ENCODE measurements around the gene SLC22A4.

The SLC22A4 gene

DNA sequence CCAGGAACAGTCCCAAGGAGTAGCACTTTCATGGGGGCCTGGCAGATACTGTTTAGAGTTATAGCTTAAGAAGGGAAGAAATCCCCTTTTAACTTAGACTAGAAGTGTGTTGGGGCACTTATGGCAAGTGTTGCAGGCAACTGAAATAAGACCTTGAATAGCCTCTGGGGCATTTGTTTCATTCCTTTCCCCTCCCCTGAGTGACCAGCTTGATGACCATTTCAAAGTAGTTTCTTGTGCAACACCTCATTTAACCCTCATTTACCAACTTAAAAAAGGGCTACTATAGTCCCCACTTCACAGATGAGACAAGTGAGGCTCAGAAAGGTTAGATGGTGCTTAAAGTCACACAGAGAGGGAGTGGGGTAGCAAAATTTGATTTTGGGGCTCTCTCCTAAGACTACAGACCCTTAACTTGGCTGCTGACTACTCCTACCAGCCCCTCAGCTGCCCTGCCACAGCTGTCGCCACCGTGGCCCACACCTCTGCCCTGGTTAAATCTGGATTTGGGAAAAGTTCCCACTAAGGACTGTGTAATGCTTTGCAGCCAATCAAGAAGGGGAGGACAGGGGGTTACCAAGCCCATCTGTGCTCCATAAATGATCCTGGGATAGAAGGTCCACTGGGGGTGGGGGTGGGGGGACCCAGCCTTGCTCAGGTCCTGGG is 31.2 kb upstream of the SLC22A4 start:
- no peak for DNase-seq (ENCODE audit: low read depth in 2 of 3, low spot score in 1 of 3)

DNA sequence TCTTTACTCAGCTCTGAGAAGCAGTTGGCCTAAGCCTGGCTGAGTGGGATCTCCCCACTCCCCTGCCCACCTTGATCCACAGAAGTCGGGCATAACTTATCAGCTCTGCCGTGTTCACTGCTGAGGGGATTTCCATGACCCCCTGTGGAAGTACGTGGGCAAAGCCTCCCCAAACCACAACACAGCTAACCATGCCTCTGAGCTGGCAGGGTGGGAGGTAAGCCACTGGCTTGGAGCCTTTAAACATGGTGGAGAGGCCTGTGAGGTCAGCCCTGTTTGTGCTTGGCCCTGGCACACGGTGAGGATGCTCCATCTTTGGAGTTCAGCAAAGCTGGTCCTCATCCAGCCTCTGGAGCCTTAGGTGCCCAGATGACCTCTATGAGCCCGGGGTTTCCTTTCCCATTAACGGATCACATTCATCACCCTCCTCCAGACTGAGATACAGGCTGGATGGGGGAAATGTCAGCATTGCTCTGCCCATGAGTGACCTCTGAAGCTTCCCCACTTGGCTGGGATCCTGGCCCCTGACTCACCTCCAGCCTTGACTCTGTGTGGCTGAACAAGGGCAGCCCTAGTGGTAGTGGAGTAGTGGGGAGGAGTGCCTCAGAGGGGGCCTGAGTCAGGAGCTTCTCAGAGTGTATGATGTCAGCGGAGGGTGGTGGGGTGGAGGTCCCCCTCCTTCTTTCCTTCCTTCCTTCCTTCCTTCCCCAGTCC is 30.5 kb upstream of the SLC22A4 start:
- no peak for DNase-seq (ENCODE audit: low read depth in 2 of 3, low spot score in 1 of 3)

DNA sequence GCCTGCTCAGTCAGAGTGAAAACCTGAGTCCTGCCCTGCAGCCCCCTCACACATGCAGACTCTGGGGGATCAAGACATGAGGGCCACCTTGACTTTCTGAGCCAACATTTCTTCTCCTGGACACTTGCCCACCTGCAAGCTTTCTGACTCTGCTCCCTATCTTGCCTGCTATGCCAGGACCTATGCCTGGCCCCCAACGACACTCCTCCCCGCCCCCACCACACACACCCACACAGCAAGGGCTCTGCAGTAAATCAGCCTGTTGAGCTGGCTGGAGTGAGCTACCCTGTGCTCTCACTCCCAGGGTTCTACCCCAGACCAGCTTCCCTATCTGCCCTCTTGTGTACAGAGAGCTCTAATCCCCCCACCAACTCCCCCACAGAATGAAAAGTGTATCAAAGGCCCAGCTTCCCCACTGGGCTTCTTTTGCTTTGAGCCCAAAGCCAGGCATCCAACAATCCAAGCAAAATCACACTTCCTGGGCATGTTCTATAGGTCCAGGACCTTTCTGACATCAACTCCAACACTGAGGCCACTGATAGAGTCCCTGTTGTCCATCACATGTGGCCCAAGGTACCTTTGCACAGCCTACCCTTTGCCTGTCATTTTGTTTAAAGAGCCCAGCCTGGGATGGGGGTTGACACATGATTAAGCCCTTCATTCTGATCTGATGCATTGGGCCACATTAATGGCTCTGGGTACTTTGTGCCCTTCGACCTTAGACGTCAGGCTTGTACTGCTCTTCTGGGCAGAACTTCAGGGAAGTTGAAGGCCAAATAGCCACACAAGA is 29.5 kb upstream of the SLC22A4 start:
- no peak for DNase-seq (ENCODE audit: low read depth in 2 of 3, low spot score in 1 of 3)

DNA sequence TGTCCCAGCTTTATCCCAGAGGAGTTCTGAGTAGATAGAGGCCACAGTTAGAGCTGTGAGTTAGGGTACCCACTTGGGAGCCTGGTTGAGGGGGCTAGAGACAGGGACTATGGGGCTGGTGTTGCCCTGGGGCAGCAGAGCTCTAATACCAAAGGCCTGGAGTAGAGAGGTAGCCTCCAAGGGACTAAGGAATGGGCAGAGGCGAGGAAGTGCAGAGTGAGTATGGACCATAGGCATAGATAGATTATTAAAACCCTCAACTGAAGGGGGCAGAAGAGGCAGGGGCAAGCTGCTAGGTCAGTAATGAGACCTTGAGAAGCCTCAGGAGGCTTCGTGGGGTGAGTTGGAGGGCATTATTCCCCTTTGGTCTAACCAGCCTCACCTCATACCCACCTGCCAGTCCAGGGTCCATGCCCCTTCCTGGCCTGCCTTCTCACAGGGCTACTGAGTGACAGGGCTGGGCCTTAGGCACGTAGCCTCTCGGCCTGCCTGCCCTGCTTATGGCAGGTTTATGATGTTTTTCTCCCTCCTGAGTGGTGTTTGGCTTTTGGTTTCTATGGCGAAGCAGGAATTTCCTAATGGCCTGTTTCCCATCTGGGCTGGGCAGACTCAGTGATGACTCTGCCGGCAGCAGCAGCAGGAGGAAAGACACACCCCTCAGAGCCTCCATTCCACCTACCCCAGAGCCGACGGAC is 28.7 kb upstream of the SLC22A4 start:
- no peak for DNase-seq (ENCODE audit: low read depth in 2 of 3, low spot score in 1 of 3)

DNA sequence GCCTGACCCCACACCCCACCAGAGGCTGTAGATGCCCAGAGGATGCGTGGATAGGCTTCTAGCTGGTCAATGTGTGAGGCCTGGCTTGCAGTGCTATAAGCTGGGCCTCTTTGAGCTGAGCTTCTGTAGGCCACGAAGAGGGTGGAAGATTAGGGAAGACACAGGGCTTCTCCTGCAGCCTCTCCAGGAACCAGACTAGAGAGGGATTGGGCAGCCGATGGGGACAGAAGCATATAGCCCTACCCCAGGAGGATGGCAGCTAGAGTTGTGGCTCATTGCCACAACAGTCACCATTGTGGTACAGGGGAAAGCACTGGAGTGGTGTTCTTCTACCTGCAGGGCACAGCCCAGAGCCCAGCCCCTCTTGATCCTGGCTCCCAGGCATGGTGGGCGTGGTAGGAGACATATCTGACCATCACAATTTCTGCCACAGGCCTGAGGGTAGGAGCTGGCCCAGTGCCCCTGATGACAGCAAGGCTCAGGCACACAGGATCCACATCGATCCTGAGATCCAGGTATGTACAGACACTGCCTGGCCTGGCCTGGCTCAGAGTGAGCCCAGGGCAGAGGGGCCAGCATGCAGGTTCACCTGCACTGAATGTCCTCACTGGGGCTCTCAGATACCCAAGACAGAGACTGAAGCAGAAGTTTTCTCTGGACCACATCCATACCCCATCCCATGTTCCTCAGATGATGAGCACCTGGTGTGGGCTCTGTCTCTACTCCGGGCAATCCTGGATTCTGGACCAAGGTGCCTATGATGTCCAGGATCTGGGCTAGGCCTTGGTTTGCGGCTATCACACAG is 28.0 kb upstream of the SLC22A4 start:
- no peak for DNase-seq (ENCODE audit: low read depth in 2 of 3, low spot score in 1 of 3)

DNA sequence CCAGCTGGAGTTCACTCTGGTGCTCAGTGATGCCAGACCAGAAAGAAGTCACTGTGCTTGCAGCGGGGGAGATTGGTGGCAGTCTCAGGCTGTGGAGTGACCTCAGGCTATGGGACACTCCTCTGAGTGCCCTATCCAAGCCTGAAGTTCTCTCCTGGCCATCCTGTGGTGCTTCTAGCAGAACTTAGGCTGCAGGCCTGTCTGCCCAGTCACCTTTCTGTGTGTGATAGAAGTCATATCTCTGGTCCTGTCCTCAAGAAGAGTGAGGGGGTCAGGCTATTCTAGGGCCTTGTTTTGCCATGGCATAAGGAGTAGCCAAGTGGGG is 27.4 kb upstream of the SLC22A4 start:
- DNase-seq (ENCODE audit: low read depth in 2 of 3, low spot score in 1 of 3): no peak

DNA sequence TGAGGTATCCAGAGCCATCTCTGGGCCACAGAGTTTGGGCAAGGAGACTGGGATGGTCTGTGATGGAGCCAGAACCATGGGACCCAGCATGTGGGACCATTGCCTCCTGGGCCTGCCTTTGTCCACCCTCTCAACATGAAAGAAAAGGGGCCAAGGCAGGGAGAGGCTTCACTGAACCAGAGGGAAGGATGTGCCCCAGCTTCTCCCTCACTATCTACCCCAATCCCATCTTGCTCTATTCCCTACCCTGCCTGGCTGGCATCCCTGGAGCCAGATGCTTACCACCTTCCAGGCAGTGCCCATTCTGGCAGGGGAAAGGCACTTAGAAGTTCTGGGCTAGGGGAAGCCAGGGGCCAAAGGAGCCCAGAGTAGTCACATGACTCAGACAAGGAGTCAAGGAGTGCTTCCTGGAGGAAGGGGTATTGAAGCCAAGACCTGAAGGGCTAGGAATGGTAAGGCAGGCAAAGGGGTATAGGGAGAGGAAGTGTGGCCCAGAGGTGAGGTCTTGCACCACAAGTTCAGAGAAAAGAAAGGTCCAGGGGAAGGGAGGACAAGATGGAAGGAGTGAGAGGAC is 26.9 kb upstream of the SLC22A4 start:
- no peak for DNase-seq (ENCODE audit: low read depth in 2 of 3, low spot score in 1 of 3)

DNA sequence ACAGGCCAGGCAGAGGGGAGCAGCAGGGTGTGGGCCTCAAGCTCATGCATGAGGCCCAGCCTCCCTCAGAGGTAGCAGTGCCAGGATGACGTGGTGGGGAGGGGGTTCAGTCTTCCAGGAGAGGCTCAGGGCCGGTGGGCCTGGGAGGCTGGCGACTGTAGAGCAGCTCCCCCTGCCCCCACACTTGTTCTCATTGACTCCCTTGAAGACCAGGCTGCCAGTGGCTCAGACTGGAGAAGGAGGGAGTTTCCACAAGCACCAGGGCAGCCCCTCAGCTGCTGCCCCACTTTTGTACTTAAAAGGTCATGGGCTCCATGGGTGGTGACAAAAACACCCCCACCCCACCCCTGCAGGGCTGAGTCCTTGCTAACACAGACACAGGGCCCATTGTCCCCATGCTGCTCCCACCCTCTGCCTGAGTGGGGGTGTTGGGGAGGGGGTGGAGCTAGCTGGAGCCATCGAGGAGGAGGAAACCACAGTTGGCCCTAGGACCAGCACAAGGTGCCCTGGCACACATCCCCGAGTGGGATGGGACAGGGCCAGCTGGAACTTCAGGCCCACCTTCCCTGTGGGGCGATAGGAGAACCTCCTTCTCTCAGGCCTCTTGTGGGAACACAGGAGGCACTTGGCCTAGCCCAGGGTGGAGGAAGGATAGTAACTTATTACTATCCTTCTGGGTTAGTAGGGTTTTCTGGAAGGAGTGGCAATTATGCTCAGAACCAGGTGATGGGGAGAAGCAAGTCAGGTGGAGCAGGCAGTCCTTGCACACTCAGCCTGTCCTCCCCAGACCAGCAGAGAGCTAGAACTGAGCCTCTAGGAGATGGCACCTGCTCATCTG is 26.0 kb upstream of the SLC22A4 start:
- DNase-seq (ENCODE audit: low read depth in 2 of 3, low spot score in 1 of 3): no peak

DNA sequence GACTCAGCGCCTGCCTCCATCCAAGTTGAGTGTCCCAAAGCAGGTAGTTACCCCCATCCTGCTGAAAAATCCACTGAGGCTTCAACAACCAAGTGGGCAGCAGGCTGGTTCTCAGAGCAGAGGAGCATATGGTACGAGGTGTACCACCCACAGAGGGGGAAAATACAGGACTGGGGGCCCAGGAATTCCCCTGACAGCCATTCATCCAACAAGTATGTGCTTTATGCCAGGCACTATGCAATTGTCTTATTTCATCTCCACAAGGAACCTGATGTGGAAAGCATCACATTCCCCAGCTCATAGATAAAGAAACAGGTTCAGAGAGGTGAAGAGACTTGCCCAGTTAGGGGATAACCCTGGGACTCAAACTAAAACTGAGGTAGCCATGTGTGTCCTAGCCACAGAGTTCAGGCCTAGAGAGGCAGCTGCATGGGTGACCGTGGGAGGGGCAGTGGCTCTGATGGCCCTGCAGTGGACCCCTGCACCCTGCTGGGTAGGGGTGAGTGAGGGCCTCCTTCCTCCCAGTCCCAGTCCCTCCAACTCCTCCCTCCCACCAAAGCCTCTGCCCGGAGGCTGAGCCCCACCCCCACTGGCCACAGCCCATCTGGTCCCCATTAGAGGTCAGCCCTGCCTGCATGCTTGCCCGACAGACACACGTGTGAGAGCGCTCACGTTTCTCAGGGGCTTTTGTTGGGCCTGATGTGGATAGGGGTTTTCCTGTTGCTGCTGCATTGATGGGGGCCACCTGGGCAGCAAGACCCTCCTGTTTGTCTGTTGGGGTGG is 25.2 kb upstream of the SLC22A4 start:
- DNase-seq (ENCODE audit: low read depth in 2 of 3, low spot score in 1 of 3): no peak

DNA sequence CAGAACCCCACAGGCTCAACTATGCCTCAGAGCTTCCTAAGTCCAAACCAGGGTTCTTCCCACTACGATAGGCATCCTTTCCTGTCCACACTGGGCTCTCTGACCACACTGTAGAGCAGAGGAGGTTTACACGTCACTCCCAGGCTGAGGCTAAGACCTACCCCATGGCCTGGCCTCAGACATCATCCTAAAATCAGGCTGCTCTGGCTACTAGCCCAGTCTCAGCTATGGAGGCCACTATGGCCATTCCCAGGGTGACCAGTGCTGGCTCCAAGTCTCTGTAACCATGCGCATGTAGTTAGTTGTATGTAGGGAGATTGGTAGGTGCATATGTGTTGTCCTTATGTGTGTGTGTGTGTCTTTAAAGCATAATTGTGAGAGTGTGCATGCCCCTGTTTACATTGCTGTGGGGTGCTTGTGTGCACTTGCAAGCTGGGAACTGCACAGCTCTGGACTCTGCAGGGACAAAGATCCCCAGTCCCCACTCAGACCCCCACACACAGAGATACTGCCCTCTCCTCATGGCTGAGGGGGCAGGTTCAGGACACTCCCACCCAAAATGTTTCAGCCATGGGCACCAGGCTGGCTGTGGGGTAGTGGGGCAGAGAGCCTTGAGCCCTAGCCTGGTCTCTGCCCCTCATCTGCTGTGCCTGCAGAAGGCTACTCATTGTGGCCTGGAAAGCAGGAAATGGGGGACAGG is 24.4 kb upstream of the SLC22A4 start:
- no peak for DNase-seq (ENCODE audit: low read depth in 2 of 3, low spot score in 1 of 3)

DNA sequence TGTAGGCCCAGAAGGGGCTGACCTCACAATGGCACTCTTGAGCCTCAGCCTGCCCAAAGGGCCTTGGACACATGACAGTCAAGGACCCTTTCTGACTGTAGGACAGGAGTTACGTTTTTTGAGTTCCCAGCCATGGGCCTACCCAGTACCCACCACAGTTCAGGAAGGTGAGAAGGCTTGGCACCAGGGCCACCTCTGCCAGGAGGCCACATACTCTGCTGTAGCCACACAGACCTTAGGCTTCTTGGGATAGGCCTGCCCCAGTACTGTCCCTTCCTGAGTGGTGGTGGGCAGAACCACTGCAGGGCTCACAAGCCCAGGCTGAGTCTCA is 23.9 kb upstream of the SLC22A4 start:
- no peak for DNase-seq (ENCODE audit: low read depth in 2 of 3, low spot score in 1 of 3)

DNA sequence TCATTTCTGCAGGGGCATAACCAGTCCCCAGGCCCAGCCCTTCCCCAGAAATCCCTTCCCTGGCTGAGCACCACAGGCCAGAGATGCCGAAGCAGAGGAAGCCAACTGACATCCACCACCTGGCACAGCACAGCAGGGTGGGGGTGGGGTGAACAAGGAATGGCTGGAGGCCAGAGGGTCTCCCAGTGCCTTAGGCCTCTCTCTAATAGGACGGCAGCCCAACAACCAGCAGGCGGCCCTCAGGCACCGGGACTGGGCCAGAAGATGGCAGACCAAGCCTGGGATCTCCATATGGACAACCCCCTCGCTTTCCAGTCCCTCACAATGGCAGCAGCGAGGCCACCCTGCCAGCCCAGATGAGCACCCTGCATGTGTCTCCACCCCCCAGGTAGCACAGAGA is 23.5 kb upstream of the SLC22A4 start:
- DNase-seq (ENCODE audit: low read depth in 2 of 3, low spot score in 1 of 3): no peak

DNA sequence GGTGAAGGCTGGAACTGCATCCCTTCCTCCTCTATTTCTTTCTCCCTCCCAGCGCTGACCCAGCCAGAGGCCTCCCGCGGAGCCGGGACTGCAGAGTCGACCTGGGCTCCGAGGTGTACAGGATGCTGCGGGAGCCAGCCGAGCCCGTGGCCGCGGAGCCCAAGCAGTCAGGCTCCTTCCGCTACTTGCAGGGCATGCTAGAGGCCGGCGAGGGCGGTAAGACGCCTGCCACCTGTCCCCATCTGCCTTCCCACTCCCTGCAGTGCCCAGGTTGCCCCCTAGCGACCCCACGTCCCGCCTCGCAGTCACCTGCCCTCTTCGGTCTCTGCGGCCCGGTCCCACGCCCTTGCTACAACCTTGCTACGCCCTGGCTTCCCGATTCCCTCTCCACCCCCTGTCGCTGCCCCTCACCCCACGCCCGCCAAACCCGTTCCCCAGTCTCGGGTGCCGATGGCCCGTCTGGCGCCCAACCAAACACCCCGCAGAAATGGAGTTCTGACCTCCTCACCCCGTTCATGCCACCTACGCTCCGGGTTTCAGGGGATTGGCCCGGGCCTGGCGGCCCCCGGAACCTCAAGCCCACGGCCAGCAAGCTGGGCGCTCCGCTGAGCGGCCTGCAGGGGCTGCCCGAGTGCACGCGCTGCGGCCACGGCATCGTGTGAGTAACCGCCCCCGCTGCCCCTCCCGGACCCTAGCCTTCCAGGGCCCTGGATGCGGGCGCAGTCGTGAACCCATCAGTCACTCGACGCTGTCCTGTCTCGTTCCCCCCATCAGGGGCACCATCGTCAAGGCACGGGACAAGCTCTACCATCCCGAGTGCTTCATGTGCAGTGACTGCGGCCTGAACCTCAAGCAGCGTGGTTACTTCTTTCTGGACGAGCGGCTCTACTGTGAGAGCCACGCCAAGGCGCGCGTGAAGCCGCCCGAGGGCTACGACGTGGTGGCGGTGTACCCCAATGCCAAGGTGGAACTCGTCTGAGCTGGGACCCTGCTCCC is 22.6 kb upstream of the SLC22A4 start:
- DNase-seq (ENCODE audit: low read depth in 2 of 3, low spot score in 1 of 3): no peak

DNA sequence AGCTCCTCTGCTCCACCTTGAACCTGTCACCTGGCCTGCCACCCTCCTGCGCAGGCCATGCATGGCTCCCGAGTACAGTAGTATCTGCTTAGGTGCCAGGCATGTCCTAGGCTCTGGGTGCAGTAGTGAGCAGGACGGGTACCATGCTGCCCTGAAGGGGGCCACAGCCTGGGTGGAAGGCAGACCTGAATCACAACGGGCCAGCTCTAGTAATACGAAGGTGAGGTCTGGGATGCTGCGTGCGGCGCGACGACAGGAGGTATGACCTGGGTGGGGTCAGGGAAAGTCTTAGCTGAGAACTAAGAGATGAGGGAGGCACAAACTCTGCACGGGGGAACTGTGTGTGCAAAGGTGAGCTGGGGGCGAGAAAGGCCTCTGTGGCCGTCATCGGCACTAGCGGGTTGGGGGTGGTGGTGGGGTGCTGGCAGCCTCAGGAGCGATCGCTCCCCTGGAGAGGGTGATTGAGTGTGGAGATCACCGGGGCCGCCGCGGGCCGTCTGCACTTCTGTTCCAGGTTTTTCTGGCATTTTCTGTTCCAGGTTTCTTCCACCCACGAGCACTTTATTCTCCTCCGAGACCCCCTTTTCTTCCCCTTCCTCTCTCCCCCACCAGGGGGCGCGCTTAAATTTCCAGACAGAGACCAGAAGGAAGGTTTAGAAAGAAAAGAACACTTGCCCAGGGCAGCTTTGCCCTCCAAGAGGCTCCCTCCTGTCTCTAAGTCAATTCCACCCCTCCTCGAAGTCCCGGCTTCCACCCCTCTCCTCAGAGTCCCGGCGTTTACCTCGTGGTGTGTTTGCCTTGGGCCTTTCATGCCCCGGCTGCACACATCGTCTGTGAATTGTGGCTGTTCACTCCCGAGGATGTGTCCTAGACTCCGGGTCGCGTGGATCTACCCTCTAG is 21.6 kb upstream of the SLC22A4 start:
- peak; percentile 53 to 64 (median 61) for DNase-seq (ENCODE audit: low read depth in 2 of 3, low spot score in 1 of 3)

DNA sequence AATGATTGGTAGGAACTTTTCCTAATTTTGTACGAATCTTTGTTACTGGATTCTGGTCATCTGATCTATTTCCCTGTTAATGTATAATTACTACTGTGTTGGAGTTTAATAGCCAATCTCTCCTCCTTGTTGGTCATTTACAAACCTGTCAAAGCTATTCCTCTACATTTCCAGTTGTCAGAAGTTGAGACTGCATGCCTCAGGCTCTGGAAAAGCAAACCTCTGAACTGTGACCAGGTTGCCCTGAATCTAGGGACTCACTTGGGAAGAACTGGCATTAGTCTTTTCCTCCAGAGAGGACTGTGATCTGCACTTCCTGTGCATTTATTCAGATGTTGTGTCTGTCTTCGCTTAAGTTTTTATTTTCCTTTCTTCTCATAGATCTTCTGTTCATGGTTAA is 20.6 kb upstream of the SLC22A4 start:
- DNase-seq (ENCODE audit: low read depth in 2 of 3, low spot score in 1 of 3): no peak
